SK-N-SH treated with all-trans-retinoic acid at 6 μM for 48 hours (cell line): ENCODE data around the gene OCA2.
A peak's percentile ranks its signal among the peaks of the same experiment; 100 is the strongest.

Experiments
- ATAC-seq: fragments of 200-7000 bp; cut with Tn5 transposase; 3 replicates; pipeline ENCODE4 v1.9.1; 2020; ENCODE audit warnings: mild to moderate bottlenecking, moderate library complexity
- ARNTL ChIP-seq: fragments of 450-650 bp; formaldehyde crosslinking; IDR thresholded peaks from 2 replicates; pipeline ENCODE4 v1.5.0; 2020; ENCODE audit warnings: low read depth, mild to moderate bottlenecking, moderate library complexity, borderline replicate concordance
- CREB5 ChIP-seq: fragments of 250-450 bp; sonication (Bioruptor Pico); IDR thresholded peaks from 2 replicates; pipeline ENCODE4 v1.5.1; 2020; ENCODE audit warnings: low read depth, mild to moderate bottlenecking, moderate library complexity
- CSDC2 ChIP-seq: fragments of 250-450 bp; sonication (Bioruptor Pico); IDR thresholded peaks from 2 replicates; pipeline ENCODE4 v1.5.0; 2020; ENCODE audit warnings: mild to moderate bottlenecking, moderate library complexity
- CSRNP3 ChIP-seq: fragments of 250-450 bp; sonication (Bioruptor Pico); IDR thresholded peaks from 2 replicates; pipeline ENCODE4 v1.5.1; 2021; ENCODE audit warnings: mild to moderate bottlenecking, moderate library complexity
- ESRRG ChIP-seq: fragments of 250-450 bp; sonication (Bioruptor Pico); IDR thresholded peaks from 2 replicates; pipeline ENCODE4 v1.6.1; 2021; ENCODE audit warnings: mild to moderate bottlenecking
- GLIS3 ChIP-seq: fragments of 250-450 bp; sonication (Bioruptor Pico); IDR thresholded peaks from 2 replicates; pipeline ENCODE4 v1.5.0; 2020; ENCODE audit warnings: mild to moderate bottlenecking, moderate library complexity
- ISL1 ChIP-seq: fragments of 250-450 bp; sonication (Bioruptor Pico); IDR thresholded peaks from 2 replicates; pipeline ENCODE4 v2.1.2; 2022; ENCODE audit warnings: mild to moderate bottlenecking, moderate library complexity
- OSR1 ChIP-seq: fragments of 250-450 bp; sonication (Bioruptor Pico); IDR thresholded peaks from 2 replicates; pipeline ENCODE4 v1.8.0; 2022; ENCODE audit warnings: moderate library complexity, mild to moderate bottlenecking, inconsistent platforms
- PPARA ChIP-seq: fragments of 250-450 bp; sonication (Bioruptor Pico); IDR thresholded peaks from 2 replicates; pipeline ENCODE4 v1.5.0; 2020; ENCODE audit warnings: mild to moderate bottlenecking, borderline replicate concordance
- RARB ChIP-seq: fragments of 250-450 bp; sonication (Bioruptor Pico); IDR thresholded peaks from 2 replicates; pipeline ENCODE4 v1.8.0; 2021; ENCODE audit warnings: mild to moderate bottlenecking, moderate library complexity
- SNAI2 ChIP-seq: fragments of 250-450 bp; sonication (Bioruptor Pico); IDR thresholded peaks from 2 replicates; pipeline ENCODE4 v1.5.0; 2020; ENCODE audit warnings: mild to moderate bottlenecking, moderate library complexity
- TCF4 ChIP-seq: fragments of 250-450 bp; sonication (Bioruptor Pico); IDR thresholded peaks from 2 replicates; pipeline ENCODE4 v1.8.0; 2021; ENCODE audit warnings: mild to moderate bottlenecking, moderate library complexity, borderline replicate concordance
- TOX ChIP-seq: fragments of 250-450 bp; sonication (Bioruptor Pico); IDR thresholded peaks from 2 replicates; pipeline ENCODE4 v1.8.0; 2021; ENCODE audit warnings: mild to moderate bottlenecking, moderate library complexity, borderline replicate concordance
- TSHZ2 ChIP-seq: fragments of 250-450 bp; sonication (Bioruptor Pico); IDR thresholded peaks from 2 replicates; pipeline ENCODE4 v1.5.0; 2020; ENCODE audit warnings: mild to moderate bottlenecking, moderate library complexity
- ZFP3 ChIP-seq: fragments of 250-450 bp; sonication (Bioruptor Pico); IDR thresholded peaks from 2 replicates; pipeline ENCODE4 v1.5.0; 2020; ENCODE audit warnings: mild to moderate bottlenecking, moderate library complexity
- ZFP30 ChIP-seq: fragments of 450-650 bp; formaldehyde crosslinking; IDR thresholded peaks from 2 replicates; pipeline ENCODE4 v1.5.0; 2022; ENCODE audit warnings: mild to moderate bottlenecking, moderate library complexity
- ZNF70 ChIP-seq: fragments of 450-650 bp; formaldehyde crosslinking; IDR thresholded peaks from 2 replicates; pipeline ENCODE4 v1.5.0; 2020; ENCODE audit warnings: mild to moderate bottlenecking, moderate library complexity
- ZNF8 ChIP-seq: fragments of 450-650 bp; formaldehyde crosslinking; IDR thresholded peaks from 2 replicates; pipeline ENCODE4 v1.5.0; 2020; ENCODE audit warnings: mild to moderate bottlenecking, moderate library complexity
- TF ChIP-seq, protein P1 (sequence below): fragments of 250-450 bp; sonication (Bioruptor Pico); IDR thresholded peaks from 2 replicates; pipeline ENCODE4 v1.8.0; 2021; ENCODE audit warnings: low read depth, mild to moderate bottlenecking, moderate library complexity, borderline replicate concordance
- TF ChIP-seq, protein P2 (sequence below): fragments of 250-450 bp; sonication (Bioruptor Pico); IDR thresholded peaks from 2 replicates; pipeline ENCODE4 v1.8.0; 2020; ENCODE audit warnings: mild to moderate bottlenecking, moderate library complexity, borderline replicate concordance

The OCA2 gene

GRCh38 chr15:28086175-28086703 lies 12.9 kb downstream of the OCA2 start:
- no peak for TF ChIP-seq TOX (CRISPR knock-in tag)
- no peak for TF ChIP-seq GLIS3 (CRISPR knock-in tag)
- TF ChIP-seq, protein P1, sequence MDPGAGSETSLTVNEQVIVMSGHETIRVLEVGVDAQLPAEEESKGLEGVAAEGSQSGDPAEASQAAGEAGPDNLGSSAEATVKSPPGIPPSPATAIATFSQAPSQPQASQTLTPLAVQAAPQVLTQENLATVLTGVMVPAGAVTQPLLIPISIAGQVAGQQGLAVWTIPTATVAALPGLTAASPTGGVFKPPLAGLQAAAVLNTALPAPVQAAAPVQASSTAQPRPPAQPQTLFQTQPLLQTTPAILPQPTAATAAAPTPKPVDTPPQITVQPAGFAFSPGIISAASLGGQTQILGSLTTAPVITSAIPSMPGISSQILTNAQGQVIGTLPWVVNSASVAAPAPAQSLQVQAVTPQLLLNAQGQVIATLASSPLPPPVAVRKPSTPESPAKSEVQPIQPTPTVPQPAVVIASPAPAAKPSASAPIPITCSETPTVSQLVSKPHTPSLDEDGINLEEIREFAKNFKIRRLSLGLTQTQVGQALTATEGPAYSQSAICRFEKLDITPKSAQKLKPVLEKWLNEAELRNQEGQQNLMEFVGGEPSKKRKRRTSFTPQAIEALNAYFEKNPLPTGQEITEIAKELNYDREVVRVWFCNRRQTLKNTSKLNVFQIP: no peak
- no peak for TF ChIP-seq PPARA (CRISPR knock-in tag)
- no peak for TF ChIP-seq ISL1
- TF ChIP-seq, protein P2, sequence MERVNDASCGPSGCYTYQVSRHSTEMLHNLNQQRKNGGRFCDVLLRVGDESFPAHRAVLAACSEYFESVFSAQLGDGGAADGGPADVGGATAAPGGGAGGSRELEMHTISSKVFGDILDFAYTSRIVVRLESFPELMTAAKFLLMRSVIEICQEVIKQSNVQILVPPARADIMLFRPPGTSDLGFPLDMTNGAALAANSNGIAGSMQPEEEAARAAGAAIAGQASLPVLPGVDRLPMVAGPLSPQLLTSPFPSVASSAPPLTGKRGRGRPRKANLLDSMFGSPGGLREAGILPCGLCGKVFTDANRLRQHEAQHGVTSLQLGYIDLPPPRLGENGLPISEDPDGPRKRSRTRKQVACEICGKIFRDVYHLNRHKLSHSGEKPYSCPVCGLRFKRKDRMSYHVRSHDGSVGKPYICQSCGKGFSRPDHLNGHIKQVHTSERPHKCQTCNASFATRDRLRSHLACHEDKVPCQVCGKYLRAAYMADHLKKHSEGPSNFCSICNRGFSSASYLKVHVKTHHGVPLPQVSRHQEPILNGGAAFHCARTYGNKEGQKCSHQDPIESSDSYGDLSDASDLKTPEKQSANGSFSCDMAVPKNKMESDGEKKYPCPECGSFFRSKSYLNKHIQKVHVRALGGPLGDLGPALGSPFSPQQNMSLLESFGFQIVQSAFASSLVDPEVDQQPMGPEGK (CRISPR knock-in tag): no peak
- TF ChIP-seq CSDC2: no peak
- no peak for TF ChIP-seq OSR1 (CRISPR knock-in tag)
- TF ChIP-seq RARB (CRISPR knock-in tag): no peak
- TF ChIP-seq ARNTL (CRISPR knock-in tag): no peak
- no peak for TF ChIP-seq SNAI2 (CRISPR knock-in tag)
- TF ChIP-seq ZFP3 (CRISPR knock-in tag): no peak
- ATAC-seq: peak; percentile 100

DNA sequence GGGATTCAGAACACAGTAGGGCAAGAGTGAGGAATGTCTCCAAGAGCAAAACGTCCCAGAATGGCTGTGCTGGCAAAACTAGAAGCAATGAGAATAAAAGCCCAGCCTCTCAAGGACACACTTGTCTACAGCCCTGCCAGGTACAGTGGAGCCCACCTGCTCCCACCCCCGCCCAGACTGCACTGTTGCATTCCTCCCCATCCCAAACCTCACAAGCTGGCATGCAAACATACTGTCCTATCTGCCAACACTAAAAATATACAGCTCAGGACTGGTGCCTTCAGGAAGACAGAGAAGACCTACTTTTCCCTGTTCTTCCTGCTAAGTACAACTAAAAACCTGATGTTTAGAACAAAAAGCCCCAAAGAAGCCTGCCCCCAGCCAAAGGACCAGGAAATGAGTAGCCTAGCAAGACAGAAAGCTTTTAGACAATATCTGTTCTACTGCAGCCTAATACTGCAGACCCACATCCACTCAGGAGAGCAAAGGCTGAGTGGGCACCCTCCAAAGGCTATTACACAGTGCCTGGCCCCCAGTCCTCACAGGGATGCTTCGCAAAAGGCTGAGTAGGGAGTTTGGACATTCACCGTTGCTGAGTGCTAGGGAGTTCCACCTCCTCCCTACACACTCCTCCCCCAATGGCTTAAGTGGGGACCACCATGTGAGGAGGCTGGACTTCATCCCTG lies 13.5 kb downstream of the OCA2 start:
- TF ChIP-seq CREB5 (CRISPR knock-in tag) (no peak), CSDC2 (no peak), TSHZ2 (CRISPR knock-in tag) (no peak), ZNF8 (CRISPR knock-in tag) (no peak), ZNF70 (CRISPR knock-in tag) (no peak), ZFP30 (CRISPR knock-in tag) (no peak), ESRRG (CRISPR knock-in tag) (no peak), TCF4 (CRISPR knock-in tag) (no peak), ISL1 (no peak), CSRNP3 (no peak), TOX (CRISPR knock-in tag) (no peak)
- TF ChIP-seq, protein P1: no peak
- peak; percentile 45 for ATAC-seq
